Pulmonary artery endothelial cell (primary cell): Measurements from ENCODE around the gene HSPBAP1. TPM values are rescaled to one million over a fixed set of nuclear protein-coding genes. Genes with fewer than 3 reads are reported as not detected.
"Not testable (repeated sequence)": the region's sequence is repeated elsewhere in the genome, so short reads cannot be mapped to it uniquely, and the experiment has no call there.

Source experiments
- DNase-seq: peaks from one replicate; pipeline ENCODE4 v3.0.0-alpha.2; 2011; ENCODE audit warnings: low read depth, low spot score
- total RNA-seq: library from RNA; depleted of rRNA; stranded (reverse); fragments of >200 nt; gene quantifications from 2 replicates; pipeline ENCODE4 v1.2.3, GENCODE V29; 2014

The HSPBAP1 gene
- total RNA-seq, 1 donor from 2014 or later = 4.9 TPM

GRCh38 chr3:122743581-122744120 is 50.0 kb downstream of the HSPBAP1 start:
- DNase-seq = no peak

- DNase-seq = no peak
Observed at GRCh38 chr3:122742234-122742633, 51.4 kb downstream of the HSPBAP1 start.

- DNase-seq = no peak
Observed at GRCh38 chr3:122739172-122739571, 54.5 kb downstream of the HSPBAP1 start.

- DNase-seq = not testable (repeated sequence)
Observed at GRCh38 chr3:122732682-122733525, 60.7 kb downstream of the HSPBAP1 start.

- no peak for DNase-seq
Observed at GRCh38 chr3:122730240-122730639, 63.4 kb downstream of the HSPBAP1 start.

- DNase-seq = no peak
Observed at GRCh38 chr3:122728756-122729514, 64.7 kb downstream of the HSPBAP1 start.

- DNase-seq = no peak
Observed at GRCh38 chr3:122728186-122728585, 65.4 kb downstream of the HSPBAP1 start.

GRCh38 chr3:122727766-122728165 is 65.9 kb downstream of the HSPBAP1 start:
- no peak for DNase-seq

- no peak for DNase-seq
Observed at GRCh38 chr3:122727294-122727693, 66.3 kb downstream of the HSPBAP1 start.

GRCh38 chr3:122725106-122725505 is 68.5 kb downstream of the HSPBAP1 start:
- no peak for DNase-seq

GRCh38 chr3:122719273-122719921 is 74.2 kb downstream of the HSPBAP1 start:
- no peak for DNase-seq

- DNase-seq = no peak
Observed at GRCh38 chr3:122716667-122717066, 77.0 kb downstream of the HSPBAP1 start.

- peak; percentile 26 for DNase-seq
Observed at GRCh38 chr3:122714273-122714672, 79.4 kb downstream of the HSPBAP1 start.

- DNase-seq = not testable (repeated sequence)
Observed at GRCh38 chr3:122710616-122711251, 82.9 kb downstream of the HSPBAP1 start.

- no peak for DNase-seq
Observed at GRCh38 chr3:122705379-122705778, 88.3 kb downstream of the HSPBAP1 start.

GRCh38 chr3:122700193-122700592 is 93.4 kb downstream of the HSPBAP1 start:
- no peak for DNase-seq

GRCh38 chr3:122697952-122698620 is 95.5 kb downstream of the HSPBAP1 start:
- no peak for DNase-seq

GRCh38 chr3:122695927-122696561 is 97.6 kb downstream of the HSPBAP1 start:
- DNase-seq = no peak

- DNase-seq = no peak
Observed at GRCh38 chr3:122694966-122695365, 98.7 kb downstream of the HSPBAP1 start.

- no peak for DNase-seq
Observed at GRCh38 chr3:122692674-122693073, 101.0 kb downstream of the HSPBAP1 start.
